ENCODE results near the gene SPTLC3. TPM values are rescaled to one million over a fixed set of nuclear protein-coding genes. Genes with fewer than 3 reads are reported as not detected.

Gene SPTLC3
- total RNA-seq (2022; extraction: Qiagen RNA extraction; ENCODE audit: low read depth), result 0.02 to 0.44 TPM in 2 of 5 replicates, not detected in the others

DNA sequence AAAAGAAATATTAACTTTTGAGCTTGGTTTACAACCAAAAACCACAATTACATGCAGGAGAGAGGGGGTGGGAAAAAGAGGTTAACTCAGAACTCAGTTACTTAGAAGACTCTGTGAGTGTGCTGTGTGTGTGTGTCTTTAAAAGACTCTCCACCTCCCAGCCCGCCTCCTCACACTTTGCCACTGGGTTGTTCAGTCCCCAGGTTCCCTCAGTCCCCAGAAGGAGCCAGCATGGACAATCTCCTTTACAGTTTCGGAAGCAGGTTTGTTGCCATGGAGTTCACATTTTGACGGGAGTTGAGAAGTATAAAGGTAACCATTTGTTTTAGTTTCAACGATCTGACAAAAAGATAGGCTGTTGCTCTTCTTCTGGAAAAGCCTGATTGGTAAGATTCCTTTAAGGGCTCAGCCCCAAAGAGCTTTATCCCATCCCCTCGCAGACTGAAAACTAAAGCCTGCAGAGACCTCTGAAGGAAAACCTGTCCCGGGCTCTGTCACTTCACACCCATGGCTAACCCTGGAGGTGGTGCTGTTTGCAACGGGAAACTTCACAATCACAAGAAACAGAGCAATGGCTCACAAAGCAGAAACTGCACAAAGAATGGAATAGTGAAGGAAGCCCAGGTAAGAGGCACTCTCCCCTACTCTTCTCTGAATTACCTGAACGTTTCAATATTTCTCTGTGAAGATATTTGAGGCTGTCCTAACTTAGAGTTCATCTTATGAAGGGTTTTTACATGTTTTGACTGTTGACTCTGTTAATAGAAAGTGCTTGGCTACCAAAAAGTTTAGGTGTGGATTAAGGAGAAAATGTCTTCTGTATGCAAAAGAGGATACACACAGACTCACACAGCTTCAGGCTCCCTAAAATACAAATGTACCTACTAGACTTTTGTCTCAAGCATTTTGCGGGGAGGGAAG is at the start of gene SPTLC3:
Gene SPTLC3 (plus strand): TSS at position 212 of the 921 bp plus-strand sequence. CDS start 296 bp downstream, at position 508.

Other genes starting within 250 kb of the SPTLC3 start
- 0.16 to 0.56 TPM (median 0.37 TPM) in 5 replicates for gene ISM1, start 212.3 kb downstream of the SPTLC3 start, total RNA-seq (2022; extraction: Qiagen RNA extraction; ENCODE audit: low read depth)

All from A549 treated with RU486 at 1 μM for 4 hours (cell line).